HEK293T (cell line): Measurements from ENCODE around the gene LYPD1.
"Not testable (repeated sequence)": the region's sequence is repeated elsewhere in the genome, so short reads cannot be mapped to it uniquely, and the experiment has no call there.

ENCODE experiments used
- ARNT ChIP-seq: fragments of 450-650 bp; IDR thresholded peaks from 2 replicates; pipeline ENCODE4 v1.6.1; 2017; ENCODE audit warnings: mild to moderate bottlenecking
- BHLHE40 ChIP-seq: fragments of 450-650 bp; IDR thresholded peaks from 2 replicates; pipeline ENCODE4 v1.6.1; 2016; ENCODE audit warnings: mild to moderate bottlenecking, moderate library complexity, borderline replicate concordance
- ELF4 ChIP-seq: fragments of 450-650 bp; IDR thresholded peaks from 2 replicates; pipeline ENCODE4 v1.6.1; 2017; ENCODE audit warnings: antibody characterized with exemption
- NFRKB ChIP-seq: fragments of 450-650 bp; IDR thresholded peaks from 2 replicates; pipeline ENCODE4 v1.6.1; 2016; ENCODE audit warnings: mild to moderate bottlenecking, moderate library complexity
- SP1 ChIP-seq: fragments of 450-650 bp; IDR thresholded peaks from 2 replicates; pipeline ENCODE4 v1.6.1; 2017
- TF ChIP-seq, protein P1 (sequence below): fragments of 450-650 bp; IDR thresholded peaks from 2 replicates; pipeline ENCODE4 v1.6.1; 2016

DNA sequence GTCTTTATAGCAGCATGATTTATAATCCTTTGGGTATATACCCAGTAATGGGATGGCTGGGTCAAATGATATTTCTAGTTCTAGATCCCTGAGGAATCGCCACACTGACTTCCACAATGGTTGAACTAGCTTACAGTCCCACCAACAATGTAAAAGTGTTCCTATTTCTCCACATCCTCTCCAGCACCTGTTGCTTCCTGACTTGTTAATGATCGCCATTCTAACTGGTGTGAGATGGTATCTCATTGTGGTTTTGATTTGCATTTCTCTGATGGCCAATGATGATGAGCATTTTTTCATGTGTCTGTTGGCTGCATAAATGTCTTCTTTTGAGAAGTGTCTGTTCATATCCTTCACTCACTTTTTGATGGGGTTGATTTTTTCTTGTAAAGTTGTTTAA is 29.8 kb upstream of the LYPD1 start:
- not testable (repeated sequence) for TF ChIP-seq BHLHE40, ARNT, SP1, ELF4, NFRKB
- TF ChIP-seq, protein P1, sequence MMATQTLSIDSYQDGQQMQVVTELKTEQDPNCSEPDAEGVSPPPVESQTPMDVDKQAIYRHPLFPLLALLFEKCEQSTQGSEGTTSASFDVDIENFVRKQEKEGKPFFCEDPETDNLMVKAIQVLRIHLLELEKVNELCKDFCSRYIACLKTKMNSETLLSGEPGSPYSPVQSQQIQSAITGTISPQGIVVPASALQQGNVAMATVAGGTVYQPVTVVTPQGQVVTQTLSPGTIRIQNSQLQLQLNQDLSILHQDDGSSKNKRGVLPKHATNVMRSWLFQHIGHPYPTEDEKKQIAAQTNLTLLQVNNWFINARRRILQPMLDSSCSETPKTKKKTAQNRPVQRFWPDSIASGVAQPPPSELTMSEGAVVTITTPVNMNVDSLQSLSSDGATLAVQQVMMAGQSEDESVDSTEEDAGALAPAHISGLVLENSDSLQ: not testable (repeated sequence)
